B cell (primary cell): ENCODE data around the gene LHX6. TPM values are rescaled to one million over a fixed set of nuclear protein-coding genes. Genes with fewer than 3 reads are reported as not detected.

ENCODE experiments used
- ATAC-seq: fragments of 200-7000 bp; cut with Tn5 transposase; one replicate; pipeline ENCODE4 v1.10.0; 2021; ENCODE audit warnings: low read depth, mild to moderate bottlenecking, moderate number of reproducible peaks, moderate library complexity
- CTCF ChIA-PET: fragments of 350-600 bp; sonication (Branson Sonifier 250); formaldehyde crosslinking; loops from one replicate; lab custom pipeline; 2021; ENCODE audit warnings: antibody characterized with exemption, inconsistent platforms; lab: Charles Lee
- POLR2A ChIA-PET: fragments of 350-600 bp; sonication (Branson Sonifier 250); formaldehyde crosslinking; loops from one replicate; lab custom pipeline; 2021; ENCODE audit warnings: antibody characterized with exemption; lab: Charles Lee
- DNase-seq: peaks from one replicate; pipeline ENCODE4 v3.0.0; 2013
- H2AFZ ChIP-seq: 2 replicates; pipeline ENCODE4 v1.6.1; 2012; ENCODE audit warnings: mild to moderate bottlenecking, low read depth, low read length; ENCODE audit not compliant: insufficient read depth, poor library complexity, severe bottlenecking
- H3K27ac ChIP-seq, 2 donors: 1 replicate in 1 of 2; 2 replicates in 1 of 2; pipeline ENCODE4 v1.5.1; 2012 to 2013; ENCODE audit warnings: low read length in 2 of 2, mild to moderate bottlenecking in 2 of 2, moderate library complexity in 1 of 2
- H3K27me3 ChIP-seq, 4 experiments: fragments of 200-600 bp in 1 of 4; sonication (generic) in 1 of 4; replicated peaks in 1 of 4; 1 replicate in 2 of 4; 2 replicates in 2 of 4; pipeline versions ENCODE4 v1.6.1 to v1.7.0; 2013 to 2016; ENCODE audit warnings: low read length in 3 of 4, mild to moderate bottlenecking in 2 of 4, mixed read lengths in 1 of 4, moderate library complexity in 1 of 4; ENCODE audit not compliant: insufficient read depth in 4 of 4, control insufficient read depth in 3 of 4; ENCODE audit errors: control extremely low read depth in 1 of 4
- H3K36me3 ChIP-seq, 2 experiments: replicated peaks in 1 of 2; 1 replicate in 1 of 2; 2 replicates in 1 of 2; pipeline versions ENCODE4 v1.6.1 to v1.7.1; 2013; ENCODE audit warnings: low read length in 1 of 2; ENCODE audit not compliant: insufficient read depth in 2 of 2, control insufficient read depth in 1 of 2; ENCODE audit errors: control extremely low read depth in 1 of 2, extremely low read depth in 1 of 2
- H3K4me1 ChIP-seq, 2 donors: fragments of 200-600 bp in 1 of 2; sonication (generic) in 1 of 2; 1 replicate in 1 of 2; 2 replicates in 1 of 2; pipeline versions ENCODE4 v1.5.1 to v1.6.1; 2013 to 2017; ENCODE audit warnings: low read length in 2 of 2; ENCODE audit not compliant: control insufficient read depth in 2 of 2, insufficient read depth in 2 of 2
- H3K4me2 ChIP-seq: replicated peaks from 2 replicates; pipeline ENCODE3; 2012; ENCODE audit warnings: mild to moderate bottlenecking, low read depth, low read length; ENCODE audit not compliant: poor library complexity, severe bottlenecking
- H3K4me3 ChIP-seq, 5 experiments: fragments of 200-600 bp in 1 of 5; sonication (generic) in 1 of 5; 1 replicate in 3 of 5; 2 replicates in 2 of 5; pipeline versions ENCODE4 v1.5.1 to v1.7.0; 2011 to 2016; ENCODE audit warnings: low read length in 4 of 5, mild to moderate bottlenecking in 4 of 5, low read depth in 2 of 5, control low read depth in 1 of 5, moderate library complexity in 1 of 5; ENCODE audit not compliant: insufficient read depth in 1 of 5; ENCODE audit errors: control extremely low read depth in 1 of 5, extremely low read depth in 1 of 5
- H3K79me2 ChIP-seq: fragments of 200-600 bp; sonication (generic); one replicate; pipeline ENCODE4 v1.6.0; 2016; ENCODE audit warnings: low read length; ENCODE audit not compliant: control insufficient read depth, insufficient read depth
- H3K9ac ChIP-seq: fragments of 200-600 bp; sonication (generic); 2 replicates; pipeline ENCODE4 v1.6.1; 2017; ENCODE audit warnings: mild to moderate bottlenecking, low read length, moderate library complexity
- H3K9me3 ChIP-seq, 3 donors: one replicate each; pipeline versions ENCODE4 v1.6.1 to v1.7.1; 2013; ENCODE audit warnings: low read length in 2 of 3; ENCODE audit not compliant: control insufficient read depth in 2 of 3, insufficient read depth in 1 of 3; ENCODE audit errors: control extremely low read depth in 1 of 3
- H4K20me1 ChIP-seq: 2 replicates; pipeline ENCODE4 v1.6.0; 2012; ENCODE audit warnings: mild to moderate bottlenecking, low read length; ENCODE audit not compliant: insufficient read depth, control insufficient read depth, poor library complexity, severe bottlenecking
- H3K27ac Mint-ChIP-seq: one replicate; pipeline ENCODE4 v1.8.0; 2021; ENCODE audit warnings: mixed read lengths
- H3K27me3 Mint-ChIP-seq: one replicate; pipeline ENCODE4 v1.8.0; 2021; ENCODE audit warnings: mixed read lengths
- H3K4me1 Mint-ChIP-seq: one replicate; pipeline ENCODE4 v1.8.0; 2021; ENCODE audit warnings: mixed read lengths
- H3K4me3 Mint-ChIP-seq: one replicate; pipeline ENCODE4 v1.8.0; 2021; ENCODE audit warnings: mixed read lengths
- H3K9me3 Mint-ChIP-seq: one replicate; pipeline ENCODE4 v1.8.0; 2022; ENCODE audit warnings: mixed read lengths; ENCODE audit not compliant: insufficient read depth
- EZH2 ChIP-seq: IDR thresholded peaks from 2 replicates; pipeline ENCODE4 v1.6.1; 2012; ENCODE audit warnings: borderline replicate concordance, low read depth, mild to moderate bottlenecking, moderate library complexity, low read length; ENCODE audit not compliant: insufficient read depth, poor library complexity, severe bottlenecking
- WGBS: methylation state at CpG from one replicate; pipeline ENCODE4 v1.1.5; 2013; ENCODE audit warnings: missing lambda C conversion rate; ENCODE audit not compliant: insufficient coverage; 5-methylcytosine and 5-hydroxymethylcytosine counted together
- intact Hi-C: fragments of 100-400 bp; cut with micrococcal nuclease; formaldehyde crosslinking; loops from one replicate; pipeline ENCODE4 v1.10.0; 2022
- polyA plus RNA-seq: library from polyadenylated mRNA; depleted of rRNA; stranded (reverse); fragments of >200 nt; gene quantifications from 2 replicates; pipeline ENCODE4 v1.2.3, GENCODE V29; 2012
- total RNA-seq, 2 donors: library from RNA; stranded (reverse); fragments of 120-200 nt in 1 of 2; gene quantifications; 1 replicate in 1 of 2; 2 replicates in 1 of 2; pipeline versions ENCODE4 v1.2.3 to v1.2.4, GENCODE V29; 2013 to 2022
- TF ChIP-seq, protein P1 (sequence below): fragments of 200-600 bp; IDR thresholded peaks from one replicate; pipeline ENCODE4 v1.8.0; 2022; ENCODE audit warnings: antibody characterized with exemption, mild to moderate bottlenecking

Gene LHX6
- total and polyA plus RNA-seq, 2 donors (not counting 1 experiment from before 2014, with no cell fraction given) = 0.03 TPM; not detected in 1

DNA sequence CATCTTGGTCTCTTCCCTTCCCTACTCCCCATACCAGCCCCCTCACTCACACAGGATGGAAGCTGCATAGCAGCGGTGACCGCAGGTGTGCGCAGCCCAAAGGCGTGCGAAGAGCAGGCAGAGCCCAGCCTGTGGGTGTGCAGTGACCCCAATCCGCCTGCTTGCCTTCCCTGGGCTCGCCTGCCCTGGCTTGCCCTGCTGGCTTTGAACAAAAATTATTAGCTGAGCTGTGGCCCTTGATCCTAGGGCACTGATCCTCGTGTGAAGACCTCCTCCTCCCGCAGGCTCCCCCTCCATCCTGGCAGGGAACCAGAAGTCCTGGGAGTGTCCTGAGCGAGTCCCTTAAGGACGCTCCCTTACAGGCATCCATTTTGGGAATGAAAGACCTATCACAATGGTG is 37.2 kb downstream of the LHX6 start:
- TF ChIP-seq EZH2 = no peak
- TF ChIP-seq, protein P1, sequence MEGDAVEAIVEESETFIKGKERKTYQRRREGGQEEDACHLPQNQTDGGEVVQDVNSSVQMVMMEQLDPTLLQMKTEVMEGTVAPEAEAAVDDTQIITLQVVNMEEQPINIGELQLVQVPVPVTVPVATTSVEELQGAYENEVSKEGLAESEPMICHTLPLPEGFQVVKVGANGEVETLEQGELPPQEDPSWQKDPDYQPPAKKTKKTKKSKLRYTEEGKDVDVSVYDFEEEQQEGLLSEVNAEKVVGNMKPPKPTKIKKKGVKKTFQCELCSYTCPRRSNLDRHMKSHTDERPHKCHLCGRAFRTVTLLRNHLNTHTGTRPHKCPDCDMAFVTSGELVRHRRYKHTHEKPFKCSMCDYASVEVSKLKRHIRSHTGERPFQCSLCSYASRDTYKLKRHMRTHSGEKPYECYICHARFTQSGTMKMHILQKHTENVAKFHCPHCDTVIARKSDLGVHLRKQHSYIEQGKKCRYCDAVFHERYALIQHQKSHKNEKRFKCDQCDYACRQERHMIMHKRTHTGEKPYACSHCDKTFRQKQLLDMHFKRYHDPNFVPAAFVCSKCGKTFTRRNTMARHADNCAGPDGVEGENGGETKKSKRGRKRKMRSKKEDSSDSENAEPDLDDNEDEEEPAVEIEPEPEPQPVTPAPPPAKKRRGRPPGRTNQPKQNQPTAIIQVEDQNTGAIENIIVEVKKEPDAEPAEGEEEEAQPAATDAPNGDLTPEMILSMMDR = no peak
- Histone ChIP-seq H3K9me3 (no peaks in the 10 kb centered on the region), H4K20me1 (no peaks in the 10 kb centered on the region), H3K27me3 (peaks cover 0 to 4% (median 0%) of the 10 kb centered on the region in 4 experiments), H3K27ac (no peak overlapping the region), H3K79me2 (no peaks in the 10 kb centered on the region), H2AFZ (no peak overlapping the region), H3K4me2 (no peak overlapping the region), H3K9ac (no peak overlapping the region), H3K4me1 (no peaks in the 10 kb centered on the region), H3K36me3 (no peaks in the 10 kb centered on the region), H3K4me3 (no peak overlapping the region)
- intact Hi-C loops = no loop called here
- ChIA-PET CTCF (no interaction called here), POLR2A (no interaction called here)
- DNase-seq = no peak
- 89% methylated on average over 11 of the region's 11 CpGs for WGBS
- H3K9me3 Mint-ChIP-seq = no peaks in the 10 kb centered on the region
- peaks cover under 1% of the 10 kb centered on the region for H3K27me3 Mint-ChIP-seq
- H3K27ac Mint-ChIP-seq = no peak overlapping the region
- no peak overlapping the region for H3K4me3 Mint-ChIP-seq
- ATAC-seq = no peak
- no peaks in the 10 kb centered on the region for H3K4me1 Mint-ChIP-seq

- ATAC-seq (no peak), DNase-seq (no peak)
- no peaks in the 10 kb centered on the region for H4K20me1 ChIP-seq
- POLR2A ChIA-PET = no interaction called here
- H3K27ac Mint-ChIP-seq = no peak overlapping the region
- H3K36me3 ChIP-seq = no peaks in the 10 kb centered on the region
- intact Hi-C loops = no loop called here
- no peaks in the 10 kb centered on the region for H3K9me3 Mint-ChIP-seq
- no peak overlapping the region for H3K9ac ChIP-seq
- H3K4me1 Mint-ChIP-seq = no peaks in the 10 kb centered on the region
- CTCF ChIA-PET = no interaction called here
- H3K27me3 ChIP-seq = peaks cover 0 to 4% (median 0%) of the 10 kb centered on the region in 4 experiments
- H2AFZ ChIP-seq = no peak overlapping the region
- H3K9me3 ChIP-seq = no peaks in the 10 kb centered on the region
- no peaks in the 10 kb centered on the region for H3K79me2 ChIP-seq
- H3K4me2 ChIP-seq = no peak overlapping the region
- no peak overlapping the region for H3K4me3 ChIP-seq
- no peak overlapping the region for H3K4me3 Mint-ChIP-seq
- no peak overlapping the region for H3K27ac ChIP-seq
- H3K27me3 Mint-ChIP-seq = no peaks in the 10 kb centered on the region
- no peak for TF ChIP-seq EZH2
- TF ChIP-seq, protein P1 = no peak
- 87% methylated on average over 6 of the region's 12 CpGs for WGBS
- H3K4me1 ChIP-seq = no peaks in the 10 kb centered on the region
Measured at GRCh38 chr9:122190597-122191381, 38.0 kb downstream of the LHX6 start.
